ENCODE measurements around the gene CDK17.

DNA sequence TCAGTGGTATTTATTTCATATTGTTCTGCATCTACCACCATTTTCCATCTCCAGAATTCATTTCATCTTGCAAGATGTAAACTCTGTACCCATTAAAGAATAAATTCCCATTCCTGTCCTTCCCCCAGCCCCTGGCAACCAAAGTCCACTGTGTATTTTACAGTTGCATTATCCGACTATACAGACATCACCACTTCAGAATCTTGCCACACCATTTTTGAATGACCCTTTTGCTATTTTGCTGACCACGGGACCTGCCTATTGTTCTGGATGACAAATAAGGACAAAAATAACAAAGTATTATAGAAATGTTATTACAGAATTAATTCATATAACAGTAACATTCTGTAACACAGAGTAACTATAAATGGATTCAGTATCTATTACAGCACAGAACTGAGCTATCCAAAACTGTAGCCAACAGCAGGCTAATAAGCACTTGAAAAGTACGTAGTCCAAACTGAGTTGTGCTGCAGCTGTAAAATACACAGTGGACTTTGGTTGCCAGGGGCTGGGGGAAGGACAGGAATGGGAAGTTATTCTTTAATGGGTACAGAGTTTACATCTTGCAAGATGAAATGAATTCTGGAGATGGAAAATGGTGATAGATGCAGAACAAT lies 61.3 kb downstream of the CDK17 start:
- TF ChIP-seq, protein P1, sequence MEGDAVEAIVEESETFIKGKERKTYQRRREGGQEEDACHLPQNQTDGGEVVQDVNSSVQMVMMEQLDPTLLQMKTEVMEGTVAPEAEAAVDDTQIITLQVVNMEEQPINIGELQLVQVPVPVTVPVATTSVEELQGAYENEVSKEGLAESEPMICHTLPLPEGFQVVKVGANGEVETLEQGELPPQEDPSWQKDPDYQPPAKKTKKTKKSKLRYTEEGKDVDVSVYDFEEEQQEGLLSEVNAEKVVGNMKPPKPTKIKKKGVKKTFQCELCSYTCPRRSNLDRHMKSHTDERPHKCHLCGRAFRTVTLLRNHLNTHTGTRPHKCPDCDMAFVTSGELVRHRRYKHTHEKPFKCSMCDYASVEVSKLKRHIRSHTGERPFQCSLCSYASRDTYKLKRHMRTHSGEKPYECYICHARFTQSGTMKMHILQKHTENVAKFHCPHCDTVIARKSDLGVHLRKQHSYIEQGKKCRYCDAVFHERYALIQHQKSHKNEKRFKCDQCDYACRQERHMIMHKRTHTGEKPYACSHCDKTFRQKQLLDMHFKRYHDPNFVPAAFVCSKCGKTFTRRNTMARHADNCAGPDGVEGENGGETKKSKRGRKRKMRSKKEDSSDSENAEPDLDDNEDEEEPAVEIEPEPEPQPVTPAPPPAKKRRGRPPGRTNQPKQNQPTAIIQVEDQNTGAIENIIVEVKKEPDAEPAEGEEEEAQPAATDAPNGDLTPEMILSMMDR (conservative IDR thresholded peaks at IDR 0.05; ENCODE audit: low read length), result no peak
- no peak for TF ChIP-seq EZH2phosphoT487 (IDR thresholded peaks at IDR 0.05; ENCODE audit: borderline replicate concordance)
